Measurements from ENCODE around the gene ACTR8. TPM values are rescaled to one million over a fixed set of nuclear protein-coding genes. Genes with fewer than 3 reads are reported as not detected.

ACTR8 gene
- total RNA-seq, 1 donor from 2014 or later, result 42.7 TPM

DNA sequence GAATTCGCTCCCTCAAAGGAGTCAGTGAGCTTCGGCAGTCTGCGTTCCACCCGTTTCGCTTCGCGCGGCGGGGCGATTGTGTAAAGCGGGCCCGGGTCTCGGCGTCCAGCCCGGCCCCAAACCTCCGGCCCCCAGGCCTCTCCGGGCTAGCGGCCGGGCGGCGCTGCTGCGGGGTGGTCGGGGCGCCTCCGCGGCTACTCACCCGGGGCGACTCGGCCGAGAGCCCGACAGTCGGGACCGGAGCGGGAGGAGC lies 36.1 kb downstream of the ACTR8 start:
- TF ChIP-seq, protein P1, sequence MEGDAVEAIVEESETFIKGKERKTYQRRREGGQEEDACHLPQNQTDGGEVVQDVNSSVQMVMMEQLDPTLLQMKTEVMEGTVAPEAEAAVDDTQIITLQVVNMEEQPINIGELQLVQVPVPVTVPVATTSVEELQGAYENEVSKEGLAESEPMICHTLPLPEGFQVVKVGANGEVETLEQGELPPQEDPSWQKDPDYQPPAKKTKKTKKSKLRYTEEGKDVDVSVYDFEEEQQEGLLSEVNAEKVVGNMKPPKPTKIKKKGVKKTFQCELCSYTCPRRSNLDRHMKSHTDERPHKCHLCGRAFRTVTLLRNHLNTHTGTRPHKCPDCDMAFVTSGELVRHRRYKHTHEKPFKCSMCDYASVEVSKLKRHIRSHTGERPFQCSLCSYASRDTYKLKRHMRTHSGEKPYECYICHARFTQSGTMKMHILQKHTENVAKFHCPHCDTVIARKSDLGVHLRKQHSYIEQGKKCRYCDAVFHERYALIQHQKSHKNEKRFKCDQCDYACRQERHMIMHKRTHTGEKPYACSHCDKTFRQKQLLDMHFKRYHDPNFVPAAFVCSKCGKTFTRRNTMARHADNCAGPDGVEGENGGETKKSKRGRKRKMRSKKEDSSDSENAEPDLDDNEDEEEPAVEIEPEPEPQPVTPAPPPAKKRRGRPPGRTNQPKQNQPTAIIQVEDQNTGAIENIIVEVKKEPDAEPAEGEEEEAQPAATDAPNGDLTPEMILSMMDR (IDR thresholded peaks at IDR 0.05), result no peak
- Mint-ChIP-seq H3K9me3 (no peaks in the 10 kb centered on the region), H3K4me3 (peak overlapping the region; percentile 74), H3K36me3 (ENCODE audit: low read depth) (no peaks in the 10 kb centered on the region), H3K27me3 (peaks cover 29% of the 10 kb centered on the region), H3K4me1 (peaks cover 34% of the 10 kb centered on the region), H3K27ac (no peak overlapping the region)
- intact Hi-C loops (cut with micrococcal nuclease), result no loop called here
- DNase-seq, result no peak
- no peak for ATAC-seq (ENCODE audit: low read depth)
- CTCF ChIA-PET, result no interaction called here
- POLR2A ChIA-PET, result no interaction called here

DNA sequence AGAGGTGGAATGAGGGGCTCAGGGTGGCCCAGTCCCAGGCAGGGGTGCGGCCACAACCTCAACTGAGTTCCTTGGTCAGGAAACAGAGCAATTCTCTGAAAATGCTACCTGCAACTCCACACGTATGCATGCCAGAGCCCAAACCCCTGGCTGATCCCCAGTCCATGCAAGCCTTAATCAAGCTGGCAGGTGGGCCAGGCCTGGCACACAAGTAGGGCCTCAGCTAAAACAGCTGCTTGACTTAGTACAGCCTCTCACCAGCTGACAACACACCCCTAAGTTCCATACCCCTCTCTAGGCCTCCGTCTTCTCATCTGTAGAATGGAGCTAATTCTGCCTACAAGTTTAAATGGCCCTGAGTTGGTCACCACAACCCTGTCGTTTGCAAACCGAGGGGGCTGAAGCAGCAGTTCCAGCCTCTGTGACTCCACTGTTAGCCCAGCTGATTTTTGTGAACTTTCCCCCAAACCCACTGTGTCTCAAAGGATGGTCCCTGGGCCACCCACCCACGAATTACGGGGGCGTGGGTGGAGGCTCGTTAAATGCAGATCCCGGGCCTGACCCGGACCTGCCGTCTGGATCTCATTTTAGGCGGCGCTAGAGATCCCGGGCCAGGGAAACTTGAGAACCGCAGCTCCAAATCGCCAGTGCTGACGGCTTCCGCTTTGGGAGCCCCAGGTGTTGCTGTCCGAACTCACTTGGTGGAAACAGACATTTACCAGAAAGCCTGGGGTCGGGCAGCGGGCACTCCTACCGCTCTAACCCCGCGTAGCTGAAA lies 36.7 kb downstream of the ACTR8 start:
- Mint-ChIP-seq H3K9me3 (no peaks in the 10 kb centered on the region), H3K27me3 (peaks cover 29% of the 10 kb centered on the region), H3K36me3 (ENCODE audit: low read depth) (no peaks in the 10 kb centered on the region), H3K4me3 (peak overlapping the region; percentile 74), H3K27ac (no peak overlapping the region), H3K4me1 (peaks cover 34% of the 10 kb centered on the region)
- intact Hi-C loops (cut with micrococcal nuclease), result no loop called here
- ChIA-PET POLR2A (no interaction called here), CTCF (no interaction called here)
- TF ChIP-seq, protein P1 (IDR thresholded peaks at IDR 0.05), result no peak
- ATAC-seq (ENCODE audit: low read depth) (peak; percentile 11), DNase-seq (no peak)

DNA sequence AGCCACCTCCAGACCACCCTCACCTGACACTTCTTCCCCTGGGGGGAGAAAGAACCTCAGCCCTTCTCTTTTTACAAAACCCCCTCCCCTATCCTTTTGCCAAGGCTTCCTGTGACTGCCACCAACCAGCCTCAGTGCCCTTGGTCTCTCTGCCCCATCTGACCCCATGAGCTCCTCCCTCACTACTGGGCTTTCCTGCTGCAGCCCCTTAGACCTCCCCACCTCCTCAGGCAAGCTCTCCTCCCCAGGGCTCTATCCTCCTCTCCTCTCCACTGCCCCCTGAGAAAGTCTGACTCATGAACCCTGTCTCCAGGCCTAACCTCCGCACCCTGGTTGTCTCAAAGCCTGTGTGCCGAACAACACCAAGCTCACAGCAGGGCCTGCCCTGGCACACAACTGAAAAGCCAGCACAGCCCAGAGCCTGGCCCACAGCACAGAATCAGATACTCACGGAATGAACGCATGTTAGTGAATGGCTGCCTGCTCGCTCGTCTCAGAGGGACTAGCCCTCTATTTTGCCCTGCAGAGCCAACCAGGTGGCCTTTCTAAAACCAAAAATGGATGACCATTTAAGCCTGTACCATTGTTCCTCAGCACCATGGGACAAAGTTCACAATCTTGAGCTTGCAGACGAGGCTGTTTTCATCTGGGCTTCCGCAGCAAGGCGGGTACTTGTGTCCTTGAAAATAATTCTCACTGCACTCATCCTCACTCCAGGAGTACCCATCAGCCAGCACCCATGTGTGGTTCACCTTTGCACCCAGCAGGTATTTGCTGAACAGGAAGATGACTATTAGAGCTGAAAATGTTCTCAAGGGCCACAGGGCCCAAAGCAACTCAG lies 37.5 kb downstream of the ACTR8 start:
- Mint-ChIP-seq H3K36me3 (ENCODE audit: low read depth) (no peaks in the 10 kb centered on the region), H3K4me1 (peaks cover 34% of the 10 kb centered on the region), H3K27ac (peak overlapping the region; percentile 57), H3K27me3 (peaks cover 29% of the 10 kb centered on the region), H3K4me3 (peak overlapping the region; percentile 17), H3K9me3 (no peaks in the 10 kb centered on the region)
- CTCF ChIA-PET, result no interaction called here
- intact Hi-C loops (cut with micrococcal nuclease), result no loop called here
- ATAC-seq (ENCODE audit: low read depth), result peak; percentile 11
- TF ChIP-seq, protein P1 (IDR thresholded peaks at IDR 0.05), result no peak
- POLR2A ChIA-PET, result no interaction called here
- DNase-seq, result no peak

DNA sequence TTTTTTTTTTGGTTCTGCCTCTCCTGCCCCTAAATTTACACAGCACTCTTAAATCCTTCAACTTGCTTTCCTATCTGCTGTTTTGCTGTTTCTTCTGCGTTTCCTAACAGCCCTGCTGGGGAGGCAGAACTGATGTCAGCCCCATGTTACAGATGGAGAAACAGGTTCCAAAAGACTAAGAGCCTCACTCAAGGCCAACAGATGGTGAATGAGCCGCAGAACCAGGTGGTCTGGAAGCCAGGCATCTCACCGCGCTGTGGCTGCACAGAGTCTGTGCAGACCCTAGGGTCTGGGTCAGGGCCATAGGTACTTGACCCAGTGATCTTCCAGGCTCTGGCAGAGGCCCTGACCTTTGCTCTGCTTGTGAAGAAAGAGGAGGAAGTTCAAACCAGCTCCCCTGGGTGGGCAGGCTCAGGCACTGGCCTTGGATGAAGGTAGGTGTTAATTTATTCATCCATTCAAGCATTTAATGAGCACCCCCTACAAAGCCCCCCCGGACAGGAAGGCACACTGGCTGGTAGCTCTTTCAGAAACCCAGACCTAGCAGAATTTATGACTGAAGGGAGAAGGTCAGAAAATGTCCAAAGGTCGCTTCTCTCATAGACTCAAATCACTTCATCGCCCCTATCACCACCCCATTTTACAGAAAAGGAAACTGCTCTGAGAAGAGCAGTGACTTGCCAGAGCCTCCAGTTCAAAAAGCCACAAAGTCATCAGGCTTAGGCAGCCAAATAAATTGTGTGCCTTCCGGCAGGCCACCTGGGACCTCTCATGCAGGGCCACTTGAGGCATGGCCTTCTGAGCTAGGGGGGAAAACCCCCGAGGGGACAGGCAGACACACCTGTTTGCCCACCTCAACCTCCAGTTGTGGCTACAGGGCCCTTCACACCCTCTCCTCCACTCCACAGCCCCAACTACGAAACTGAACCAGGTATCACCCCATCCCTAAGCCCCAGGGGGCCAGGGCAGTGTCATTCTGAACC lies 38.5 kb downstream of the ACTR8 start:
- no peaks in the 10 kb centered on the region for H3K36me3 Mint-ChIP-seq (ENCODE audit: low read depth)
- ATAC-seq (ENCODE audit: low read depth) (peak; percentile 32), DNase-seq (no peak)
- intact Hi-C loops (cut with micrococcal nuclease), result no loop called here
- POLR2A ChIA-PET, result no interaction called here
- TF ChIP-seq, protein P1 (IDR thresholded peaks at IDR 0.05), result no peak
- H3K27me3 Mint-ChIP-seq, result peaks cover 24% of the 10 kb centered on the region
- CTCF ChIA-PET, result no interaction called here
- no peaks in the 10 kb centered on the region for H3K9me3 Mint-ChIP-seq
- peaks cover 34% of the 10 kb centered on the region for H3K4me1 Mint-ChIP-seq
- H3K4me3 Mint-ChIP-seq, result peak overlapping the region; percentile 17
- peak overlapping the region; percentile 57 for H3K27ac Mint-ChIP-seq
